GM12874 (cell line): ENCODE data around the gene SLC8A2.

Experiments used
- TF ChIP-seq, protein P1 (sequence below): IDR thresholded peaks from 2 replicates; pipeline ENCODE4 v1.5.1; 2011; ENCODE audit warnings: low read depth, mild to moderate bottlenecking, control low read depth, low read length, moderate library complexity; ENCODE audit not compliant: insufficient read depth

Gene SLC8A2

DNA sequence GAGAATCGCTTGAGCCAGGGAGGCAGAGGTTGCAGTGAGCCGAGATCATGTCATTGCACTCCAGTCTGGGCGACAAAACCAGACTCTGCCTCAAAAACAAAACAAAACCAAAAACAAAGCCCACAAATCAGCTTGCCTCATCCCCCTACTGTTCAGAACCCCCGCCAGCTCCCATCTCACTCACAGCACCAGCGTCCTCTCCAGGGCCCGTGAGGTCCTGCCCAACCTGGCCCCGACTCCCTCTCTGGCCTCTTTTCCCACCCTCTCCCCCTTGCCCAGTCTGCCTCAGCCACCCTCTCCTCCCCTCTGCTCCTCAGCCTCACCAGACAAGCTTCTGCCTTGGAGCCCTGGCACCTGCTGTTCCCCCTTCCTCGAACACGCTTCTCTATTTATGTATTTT lies 3.8 kb downstream of the SLC8A2 start:
- TF ChIP-seq, protein P1, sequence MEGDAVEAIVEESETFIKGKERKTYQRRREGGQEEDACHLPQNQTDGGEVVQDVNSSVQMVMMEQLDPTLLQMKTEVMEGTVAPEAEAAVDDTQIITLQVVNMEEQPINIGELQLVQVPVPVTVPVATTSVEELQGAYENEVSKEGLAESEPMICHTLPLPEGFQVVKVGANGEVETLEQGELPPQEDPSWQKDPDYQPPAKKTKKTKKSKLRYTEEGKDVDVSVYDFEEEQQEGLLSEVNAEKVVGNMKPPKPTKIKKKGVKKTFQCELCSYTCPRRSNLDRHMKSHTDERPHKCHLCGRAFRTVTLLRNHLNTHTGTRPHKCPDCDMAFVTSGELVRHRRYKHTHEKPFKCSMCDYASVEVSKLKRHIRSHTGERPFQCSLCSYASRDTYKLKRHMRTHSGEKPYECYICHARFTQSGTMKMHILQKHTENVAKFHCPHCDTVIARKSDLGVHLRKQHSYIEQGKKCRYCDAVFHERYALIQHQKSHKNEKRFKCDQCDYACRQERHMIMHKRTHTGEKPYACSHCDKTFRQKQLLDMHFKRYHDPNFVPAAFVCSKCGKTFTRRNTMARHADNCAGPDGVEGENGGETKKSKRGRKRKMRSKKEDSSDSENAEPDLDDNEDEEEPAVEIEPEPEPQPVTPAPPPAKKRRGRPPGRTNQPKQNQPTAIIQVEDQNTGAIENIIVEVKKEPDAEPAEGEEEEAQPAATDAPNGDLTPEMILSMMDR, result no peak

DNA sequence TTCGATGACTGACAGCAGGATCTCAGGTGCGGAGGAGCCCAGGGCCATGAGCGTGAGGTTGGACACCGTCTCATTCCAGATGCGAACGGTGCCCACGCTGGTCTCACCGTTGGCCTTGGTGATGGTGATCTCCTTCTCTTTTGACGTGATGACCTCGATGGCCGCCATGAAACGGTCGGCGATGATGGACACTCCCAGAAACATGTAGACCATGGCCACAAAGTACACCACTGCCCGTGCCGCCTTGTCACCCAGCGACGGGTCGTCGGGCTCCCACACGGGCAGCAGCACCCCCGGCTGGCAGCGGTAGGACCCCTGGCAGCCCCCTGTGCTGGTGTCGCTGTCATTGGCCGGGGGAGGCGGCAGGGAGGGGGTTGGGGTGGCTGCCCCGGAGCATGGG lies 5.7 kb downstream of the SLC8A2 start:
- TF ChIP-seq, protein P1, result no peak

DNA sequence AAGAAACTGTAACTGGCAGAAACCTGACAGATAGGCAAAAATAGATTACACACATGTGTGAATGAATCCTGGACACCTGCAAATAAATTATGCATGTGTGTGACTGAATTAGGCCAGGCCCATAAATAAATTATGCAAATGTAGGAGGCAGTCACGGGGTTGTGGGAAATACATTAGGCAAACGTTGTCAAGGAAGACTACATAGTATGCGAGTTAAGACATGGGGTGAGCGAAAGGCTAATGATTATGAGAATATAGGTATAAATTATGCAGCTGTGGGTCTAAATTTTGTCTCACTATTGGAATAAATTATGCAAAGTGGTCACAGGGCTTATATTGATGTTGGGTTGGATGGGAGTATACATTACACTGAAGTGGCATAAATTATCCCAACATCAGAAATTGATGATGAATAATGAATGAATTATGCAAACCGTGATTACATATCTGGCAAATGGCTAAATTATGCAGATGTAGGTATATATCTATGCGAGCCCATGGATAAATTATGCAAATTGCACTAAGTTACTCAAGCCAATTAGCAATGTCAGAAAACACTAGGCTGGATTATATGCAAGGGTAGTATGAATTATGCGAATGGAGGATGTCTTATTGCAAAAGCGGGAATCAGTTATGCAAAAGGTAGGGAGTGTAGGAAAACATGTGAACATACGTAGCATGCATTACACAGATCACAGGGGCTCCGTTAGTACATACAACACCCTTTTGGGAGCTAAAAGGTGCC lies 6.8 kb downstream of the SLC8A2 start:
- TF ChIP-seq, protein P1, result no peak

DNA sequence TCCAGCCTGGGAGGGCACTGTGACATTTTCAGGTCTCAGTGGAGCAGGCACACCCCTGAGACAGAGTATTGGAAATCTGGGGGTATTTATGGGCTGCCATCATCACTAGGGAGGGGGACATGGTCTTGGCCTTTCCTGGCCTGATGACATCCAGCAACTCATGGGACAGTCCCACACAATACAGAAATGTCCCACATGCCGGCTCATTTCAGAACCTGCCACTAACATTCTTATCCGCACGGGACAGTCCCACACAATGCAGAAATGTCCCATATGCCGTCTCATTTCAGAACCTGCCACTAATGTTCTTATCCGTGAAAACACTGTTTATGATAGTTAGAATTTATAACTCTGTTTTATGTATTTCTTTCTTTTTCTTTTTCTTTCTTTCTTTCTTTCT lies 9.8 kb downstream of the SLC8A2 start:
- TF ChIP-seq, protein P1, result no peak

DNA sequence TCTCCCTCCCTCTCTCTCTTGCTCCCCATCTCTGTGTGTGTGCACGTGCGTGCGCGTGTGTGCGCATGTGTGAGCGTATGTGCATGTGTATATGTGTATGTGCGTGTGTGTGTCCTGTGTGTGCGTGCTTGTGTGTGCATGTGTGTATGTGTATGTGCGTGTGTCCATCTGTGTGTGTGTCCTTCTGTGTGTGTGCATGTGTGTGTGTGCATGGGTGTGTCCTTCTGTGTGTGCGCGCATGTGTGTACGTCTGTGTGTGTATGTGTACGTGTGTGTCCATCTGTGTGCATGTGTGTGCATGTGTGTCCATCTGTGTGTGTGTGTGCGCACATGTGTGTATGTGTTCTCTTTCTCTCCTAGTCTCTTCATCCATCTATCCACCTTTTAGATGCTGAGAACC lies 12.2 kb downstream of the SLC8A2 start:
- TF ChIP-seq, protein P1, result no peak

DNA sequence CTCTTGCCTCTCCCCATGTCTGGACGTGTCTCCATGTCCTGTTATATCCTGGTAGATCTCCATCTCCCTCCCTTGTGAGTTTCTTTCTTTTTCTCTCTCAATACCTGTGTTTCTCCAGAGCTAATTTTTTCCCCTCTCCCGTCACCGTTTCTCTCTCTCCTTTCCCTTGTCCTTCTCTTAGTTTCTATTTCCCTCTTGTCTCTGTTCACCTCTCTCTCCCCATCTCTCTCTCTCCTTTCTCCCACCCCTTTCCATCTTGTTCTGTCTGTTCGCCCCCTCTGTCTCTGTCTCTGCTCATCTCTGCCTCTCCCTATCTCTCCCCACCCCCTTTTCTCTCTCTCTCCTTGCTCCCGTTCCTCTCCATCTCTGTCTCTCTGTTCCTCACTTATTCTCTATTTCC lies 13.0 kb downstream of the SLC8A2 start:
- TF ChIP-seq, protein P1, result no peak

DNA sequence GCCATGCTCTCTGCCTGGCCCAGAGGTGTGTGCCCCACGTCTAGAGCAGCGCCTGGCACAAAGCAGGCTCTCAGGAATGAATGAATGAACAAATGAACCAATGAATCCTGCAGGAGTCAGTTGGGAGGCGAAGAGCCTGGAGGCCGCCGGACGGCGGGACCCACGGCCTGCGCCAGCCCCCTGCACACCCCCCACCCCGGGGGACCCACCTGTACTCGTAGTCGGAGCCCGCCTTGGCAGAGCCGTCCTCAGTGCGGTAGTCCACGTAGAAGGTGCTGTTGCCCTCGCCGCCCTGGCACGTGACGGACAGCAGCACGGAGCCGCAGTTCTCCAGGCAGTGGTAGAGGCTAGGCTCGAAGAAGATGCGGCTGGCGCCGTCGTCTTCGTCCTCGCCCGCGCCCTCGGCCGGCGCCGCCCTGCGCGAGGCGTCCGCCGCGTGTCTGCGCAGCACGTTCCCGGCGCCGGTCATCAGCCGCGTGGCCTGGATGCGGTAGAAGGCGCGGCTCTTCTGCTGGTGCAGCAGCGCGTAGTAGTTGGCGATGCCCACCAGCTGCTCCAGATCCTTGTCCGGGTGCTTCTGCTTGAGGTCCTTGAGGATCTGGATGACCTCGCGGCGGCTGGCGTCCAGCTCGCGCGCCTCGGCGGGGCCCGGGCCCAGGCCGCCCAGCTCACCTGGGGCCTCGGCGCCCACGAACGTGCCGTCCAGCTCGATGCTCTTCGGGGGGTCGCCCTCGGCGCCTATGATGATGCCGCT lies 14.8 kb downstream of the SLC8A2 start:
- TF ChIP-seq, protein P1, result no peak
